Skin of body (tissue), 2 donors: ENCODE measurements around the gene IRGQ. TPM values are rescaled to one million over a fixed set of nuclear protein-coding genes. Genes with fewer than 3 reads are reported as not detected.

Source experiments
- DNase-seq: peaks from one replicate; lab custom pipeline; 2025; lab: John Stamatoyannopoulos, UW
- total RNA-seq: library from RNA; depleted of rRNA; stranded (reverse); fragments of >200 nt; gene quantifications from one replicate; pipeline ENCODE4 v1.2.3, GENCODE V29; 2014

IRGQ gene
- total RNA-seq, 1 donor from 2014 or later = 19.6 TPM

GRCh38 chr19:43546581-43546980, 49.4 kb downstream of the IRGQ start:
- no peak for DNase-seq

- no peak for DNase-seq
Observed at GRCh38 chr19:43545981-43546380, 50.0 kb downstream of the IRGQ start.

- no peak for DNase-seq
Observed at GRCh38 chr19:43545276-43545675, 50.7 kb downstream of the IRGQ start.

- no peak for DNase-seq
Observed at GRCh38 chr19:43544077-43544476, 51.9 kb downstream of the IRGQ start.

GRCh38 chr19:43541920-43542650, 53.8 kb downstream of the IRGQ start:
- no peak for DNase-seq

GRCh38 chr19:43540381-43540780, 55.6 kb downstream of the IRGQ start:
- no peak for DNase-seq

- no peak for DNase-seq
Observed at GRCh38 chr19:43538922-43539321, 57.0 kb downstream of the IRGQ start.

- peak; percentile 16 for DNase-seq
Observed at GRCh38 chr19:43534816-43535761, 60.8 kb downstream of the IRGQ start.

Other genes starting within 250 kb of the IRGQ start
- gene CD177, start 242.4 kb downstream of the IRGQ start, total RNA-seq = 19.0 TPM
- not detected for gene TEX101, start 181.2 kb downstream of the IRGQ start, total RNA-seq
- 73.8 TPM for gene LYPD3, start 130.5 kb downstream of the IRGQ start, total RNA-seq
- 19.3 TPM for gene PHLDB3, start 91.4 kb downstream of the IRGQ start, total RNA-seq
- gene ETHE1, start 68.9 kb downstream of the IRGQ start, total RNA-seq = 23.4 TPM
- gene ZNF575, start 62.9 kb downstream of the IRGQ start, total RNA-seq = 0.79 TPM
- 10.6 TPM for gene XRCC1, start 20.6 kb downstream of the IRGQ start, total RNA-seq
- gene PINLYP, start 20.3 kb downstream of the IRGQ start, total RNA-seq = 23.1 TPM
- gene ZNF576, start 461 bp upstream of the IRGQ start, total RNA-seq = 4.6 TPM
- gene SRRM5, start 16.0 kb upstream of the IRGQ start, total RNA-seq = not detected
- gene ZNF428, start 23.5 kb upstream of the IRGQ start, total RNA-seq = 28.4 TPM
- gene CADM4, start 43.7 kb upstream of the IRGQ start, total RNA-seq = 10.4 TPM
- 29.1 TPM for gene PLAUR, start 74.0 kb upstream of the IRGQ start, total RNA-seq
- gene IRGC, start 119.9 kb upstream of the IRGQ start, total RNA-seq = not detected
- 14.3 TPM for gene SMG9, start 158.8 kb upstream of the IRGQ start, total RNA-seq
- gene KCNN4, start 184.8 kb upstream of the IRGQ start, total RNA-seq = 3.5 TPM
- 16.0 TPM for gene LYPD5, start 206.3 kb upstream of the IRGQ start, total RNA-seq
- 18.5 TPM for gene ZNF283, start 231.2 kb upstream of the IRGQ start, total RNA-seq